ENCODE measurements around the gene INO80E. TPM values are rescaled to one million over a fixed set of nuclear protein-coding genes. Genes with fewer than 3 reads are reported as not detected.
A peak's percentile ranks its signal among the peaks of the same experiment; 100 is the strongest.

Gene INO80E
- total and polyA plus RNA-seq, 4 donors: 8.0 to 24.8 (median 17.2) TPM

DNA sequence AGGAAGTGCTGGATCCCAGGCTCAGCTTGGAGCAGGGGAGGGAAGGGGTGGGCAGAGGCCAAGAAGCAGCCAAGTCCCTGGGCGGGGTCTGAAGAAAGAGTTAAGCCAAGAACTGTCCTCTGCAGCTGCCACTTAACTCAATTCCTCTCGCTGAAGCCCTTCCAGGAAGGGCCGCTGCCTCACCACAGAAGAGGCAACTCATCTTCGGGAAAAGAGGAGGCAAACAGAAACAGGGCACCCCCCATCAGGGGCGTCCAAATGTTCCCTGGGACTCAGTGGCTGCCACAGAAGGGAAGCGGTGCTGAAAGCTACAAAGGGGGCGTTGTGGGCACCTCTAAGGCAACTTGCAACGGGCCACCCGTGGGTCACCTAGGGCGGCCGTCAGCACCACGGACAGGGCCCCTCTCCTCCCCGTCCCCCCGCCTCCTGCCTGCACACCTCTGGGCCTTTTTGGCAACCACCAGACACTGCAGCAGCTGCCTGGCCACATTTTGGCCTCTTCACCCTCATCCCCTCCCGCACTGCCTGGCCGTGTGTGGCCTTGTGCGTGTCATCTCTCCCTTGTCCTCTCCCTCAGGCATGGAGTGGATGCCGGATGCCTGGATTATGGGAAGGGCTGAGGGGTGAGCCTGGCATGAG, 32.5 kb downstream of the INO80E start:
- 19% methylated on average over 18 of the region's 18 CpGs for WGBS
- Histone ChIP-seq H3K36me3 (ENCODE audit: control insufficient read depth in 4 of 4, insufficient read depth in 3 of 4, low read depth in 1 of 4, low read length in 3 of 4) (no peaks in the 10 kb centered on the region), H3K4me3 (ENCODE audit: low read depth in 1 of 3, low read length in 3 of 3) (no peak overlapping the region), H3K27me3 (ENCODE audit: control insufficient read depth in 4 of 4, insufficient read depth in 4 of 4, low read length in 3 of 4) (peaks cover 0 to 3% (median under 1%) of the 10 kb centered on the region in 4 donors), H3K9me3 (ENCODE audit: control insufficient read depth in 4 of 4, low read length in 3 of 4) (no peaks in the 10 kb centered on the region), H3K27ac (ENCODE audit: low read depth in 1 of 2, low read length in 2 of 2) (no peak overlapping the region), H3K4me1 (ENCODE audit: control insufficient read depth in 4 of 4, insufficient read depth in 4 of 4, low read length in 3 of 4) (no peaks in the 10 kb centered on the region), H3K9ac (ENCODE audit: low read depth in 1 of 2, low read length in 2 of 2) (no peak overlapping the region)
- no peak for DNase-seq (ENCODE audit: low spot score)
- no peak for TF ChIP-seq RAD21 (IDR thresholded peaks at IDR 0.05)
- no peak for TF ChIP-seq FOXA2 (IDR thresholded peaks at IDR 0.05)
- TF ChIP-seq, protein P1, sequence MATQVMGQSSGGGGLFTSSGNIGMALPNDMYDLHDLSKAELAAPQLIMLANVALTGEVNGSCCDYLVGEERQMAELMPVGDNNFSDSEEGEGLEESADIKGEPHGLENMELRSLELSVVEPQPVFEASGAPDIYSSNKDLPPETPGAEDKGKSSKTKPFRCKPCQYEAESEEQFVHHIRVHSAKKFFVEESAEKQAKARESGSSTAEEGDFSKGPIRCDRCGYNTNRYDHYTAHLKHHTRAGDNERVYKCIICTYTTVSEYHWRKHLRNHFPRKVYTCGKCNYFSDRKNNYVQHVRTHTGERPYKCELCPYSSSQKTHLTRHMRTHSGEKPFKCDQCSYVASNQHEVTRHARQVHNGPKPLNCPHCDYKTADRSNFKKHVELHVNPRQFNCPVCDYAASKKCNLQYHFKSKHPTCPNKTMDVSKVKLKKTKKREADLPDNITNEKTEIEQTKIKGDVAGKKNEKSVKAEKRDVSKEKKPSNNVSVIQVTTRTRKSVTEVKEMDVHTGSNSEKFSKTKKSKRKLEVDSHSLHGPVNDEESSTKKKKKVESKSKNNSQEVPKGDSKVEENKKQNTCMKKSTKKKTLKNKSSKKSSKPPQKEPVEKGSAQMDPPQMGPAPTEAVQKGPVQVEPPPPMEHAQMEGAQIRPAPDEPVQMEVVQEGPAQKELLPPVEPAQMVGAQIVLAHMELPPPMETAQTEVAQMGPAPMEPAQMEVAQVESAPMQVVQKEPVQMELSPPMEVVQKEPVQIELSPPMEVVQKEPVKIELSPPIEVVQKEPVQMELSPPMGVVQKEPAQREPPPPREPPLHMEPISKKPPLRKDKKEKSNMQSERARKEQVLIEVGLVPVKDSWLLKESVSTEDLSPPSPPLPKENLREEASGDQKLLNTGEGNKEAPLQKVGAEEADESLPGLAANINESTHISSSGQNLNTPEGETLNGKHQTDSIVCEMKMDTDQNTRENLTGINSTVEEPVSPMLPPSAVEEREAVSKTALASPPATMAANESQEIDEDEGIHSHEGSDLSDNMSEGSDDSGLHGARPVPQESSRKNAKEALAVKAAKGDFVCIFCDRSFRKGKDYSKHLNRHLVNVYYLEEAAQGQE (IDR thresholded peaks at IDR 0.05): peak; percentile 95
- TF ChIP-seq, protein P2, sequence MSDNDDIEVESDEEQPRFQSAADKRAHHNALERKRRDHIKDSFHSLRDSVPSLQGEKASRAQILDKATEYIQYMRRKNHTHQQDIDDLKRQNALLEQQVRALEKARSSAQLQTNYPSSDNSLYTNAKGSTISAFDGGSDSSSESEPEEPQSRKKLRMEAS (IDR thresholded peaks at IDR 0.05): no peak
- TF ChIP-seq NR2F2 (IDR thresholded peaks at IDR 0.05): no peak

DNA sequence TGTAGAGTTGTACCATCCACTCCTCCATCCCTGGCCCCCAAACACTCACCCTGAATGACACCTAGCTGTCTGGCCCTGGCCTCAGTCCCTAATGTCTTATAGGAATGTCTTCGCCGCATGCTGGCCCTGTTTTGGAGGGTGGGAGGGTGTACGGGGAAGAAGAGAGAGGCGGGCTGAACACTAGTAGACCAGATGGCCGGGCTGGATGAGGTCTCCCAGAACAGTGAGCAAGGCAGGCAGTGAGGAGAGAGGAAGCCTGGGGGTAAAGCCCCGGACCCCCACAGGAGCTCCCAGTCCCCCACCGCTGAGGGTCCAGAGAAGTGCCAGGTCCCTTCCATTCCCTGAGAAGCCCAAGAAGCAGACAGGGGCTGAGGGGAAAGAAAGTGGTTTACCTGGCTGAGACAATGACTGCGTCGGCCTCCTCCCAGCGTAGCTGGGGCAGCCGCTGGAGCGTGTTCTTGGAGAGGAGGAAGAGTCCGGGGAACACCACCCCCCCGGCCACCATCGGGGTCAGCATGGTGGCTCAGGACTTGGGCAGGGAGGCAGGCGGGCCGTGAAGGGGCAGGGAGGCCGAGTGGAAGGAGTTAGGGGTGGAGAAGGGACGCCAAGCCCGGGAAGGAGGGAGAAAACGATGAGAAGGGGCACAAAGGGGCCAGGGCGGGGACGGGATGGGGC, 34.1 kb downstream of the INO80E start:
- WGBS: 33% methylated on average over 23 of the region's 23 CpGs
- no peaks in the 10 kb centered on the region for H3K9me3 ChIP-seq (ENCODE audit: control insufficient read depth in 4 of 4, low read length in 3 of 4)
- DNase-seq (ENCODE audit: low spot score): no peak

More for the DNA sequence above, 34.1 kb downstream of the INO80E start:
- H3K27me3 ChIP-seq (ENCODE audit: control insufficient read depth in 4 of 4, insufficient read depth in 4 of 4, low read length in 3 of 4): peaks cover 0 to 3% (median under 1%) of the 10 kb centered on the region in 4 donors
- no peak overlapping the region for H3K4me3 ChIP-seq (ENCODE audit: low read depth in 1 of 3, low read length in 3 of 3)
- H3K27ac ChIP-seq (ENCODE audit: low read depth in 1 of 2, low read length in 2 of 2): no peak overlapping the region
- no peak for TF ChIP-seq HNF4G (IDR thresholded peaks at IDR 0.05)
- no peak for TF ChIP-seq NR2F2 (IDR thresholded peaks at IDR 0.05)
- TF ChIP-seq FOXA1 (IDR thresholded peaks at IDR 0.05): no peak
- TF ChIP-seq RAD21 (IDR thresholded peaks at IDR 0.05): no peak
- TF ChIP-seq EGR1 (IDR thresholded peaks at IDR 0.05; ENCODE audit: low read depth in 2 of 2): no peak
- TF ChIP-seq, protein P3, sequence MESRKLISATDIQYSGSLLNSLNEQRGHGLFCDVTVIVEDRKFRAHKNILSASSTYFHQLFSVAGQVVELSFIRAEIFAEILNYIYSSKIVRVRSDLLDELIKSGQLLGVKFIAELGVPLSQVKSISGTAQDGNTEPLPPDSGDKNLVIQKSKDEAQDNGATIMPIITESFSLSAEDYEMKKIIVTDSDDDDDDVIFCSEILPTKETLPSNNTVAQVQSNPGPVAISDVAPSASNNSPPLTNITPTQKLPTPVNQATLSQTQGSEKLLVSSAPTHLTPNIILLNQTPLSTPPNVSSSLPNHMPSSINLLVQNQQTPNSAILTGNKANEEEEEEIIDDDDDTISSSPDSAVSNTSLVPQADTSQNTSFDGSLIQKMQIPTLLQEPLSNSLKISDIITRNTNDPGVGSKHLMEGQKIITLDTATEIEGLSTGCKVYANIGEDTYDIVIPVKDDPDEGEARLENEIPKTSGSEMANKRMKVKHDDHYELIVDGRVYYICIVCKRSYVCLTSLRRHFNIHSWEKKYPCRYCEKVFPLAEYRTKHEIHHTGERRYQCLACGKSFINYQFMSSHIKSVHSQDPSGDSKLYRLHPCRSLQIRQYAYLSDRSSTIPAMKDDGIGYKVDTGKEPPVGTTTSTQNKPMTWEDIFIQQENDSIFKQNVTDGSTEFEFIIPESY (IDR thresholded peaks at IDR 0.05): no peak
- TF ChIP-seq, protein P1 (IDR thresholded peaks at IDR 0.05): no peak
- no peak for TF ChIP-seq JUND (IDR thresholded peaks at IDR 0.05)
- TF ChIP-seq YY1 (IDR thresholded peaks at IDR 0.05): no peak
- TF ChIP-seq, protein P2 (IDR thresholded peaks at IDR 0.05): no peak
- no peak for TF ChIP-seq FOXA2 (IDR thresholded peaks at IDR 0.05)
- TF ChIP-seq GABPA (IDR thresholded peaks at IDR 0.05 in 1 of 2, conservative IDR thresholded peaks at IDR 0.05 in 1 of 2): no peak
- TF ChIP-seq SP1 (IDR thresholded peaks at IDR 0.05): no peak
- TF ChIP-seq, protein P4, sequence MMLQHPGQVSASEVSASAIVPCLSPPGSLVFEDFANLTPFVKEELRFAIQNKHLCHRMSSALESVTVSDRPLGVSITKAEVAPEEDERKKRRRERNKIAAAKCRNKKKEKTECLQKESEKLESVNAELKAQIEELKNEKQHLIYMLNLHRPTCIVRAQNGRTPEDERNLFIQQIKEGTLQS (IDR thresholded peaks at IDR 0.05): no peak
- no peak for TF ChIP-seq TAF1 (conservative IDR thresholded peaks at IDR 0.05)
- TF ChIP-seq, protein P5, sequence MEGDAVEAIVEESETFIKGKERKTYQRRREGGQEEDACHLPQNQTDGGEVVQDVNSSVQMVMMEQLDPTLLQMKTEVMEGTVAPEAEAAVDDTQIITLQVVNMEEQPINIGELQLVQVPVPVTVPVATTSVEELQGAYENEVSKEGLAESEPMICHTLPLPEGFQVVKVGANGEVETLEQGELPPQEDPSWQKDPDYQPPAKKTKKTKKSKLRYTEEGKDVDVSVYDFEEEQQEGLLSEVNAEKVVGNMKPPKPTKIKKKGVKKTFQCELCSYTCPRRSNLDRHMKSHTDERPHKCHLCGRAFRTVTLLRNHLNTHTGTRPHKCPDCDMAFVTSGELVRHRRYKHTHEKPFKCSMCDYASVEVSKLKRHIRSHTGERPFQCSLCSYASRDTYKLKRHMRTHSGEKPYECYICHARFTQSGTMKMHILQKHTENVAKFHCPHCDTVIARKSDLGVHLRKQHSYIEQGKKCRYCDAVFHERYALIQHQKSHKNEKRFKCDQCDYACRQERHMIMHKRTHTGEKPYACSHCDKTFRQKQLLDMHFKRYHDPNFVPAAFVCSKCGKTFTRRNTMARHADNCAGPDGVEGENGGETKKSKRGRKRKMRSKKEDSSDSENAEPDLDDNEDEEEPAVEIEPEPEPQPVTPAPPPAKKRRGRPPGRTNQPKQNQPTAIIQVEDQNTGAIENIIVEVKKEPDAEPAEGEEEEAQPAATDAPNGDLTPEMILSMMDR (IDR thresholded peaks at IDR 0.05; ENCODE audit: low read depth, low read length, missing input control): no peak
- no peak for TF ChIP-seq RXRA (IDR thresholded peaks at IDR 0.05)
- TF ChIP-seq HNF4A (conservative IDR thresholded peaks at IDR 0.05): no peak
- H3K4me1 ChIP-seq (ENCODE audit: control insufficient read depth in 4 of 4, insufficient read depth in 4 of 4, low read length in 3 of 4): no peaks in the 10 kb centered on the region
- H3K9ac ChIP-seq (ENCODE audit: low read depth in 1 of 2, low read length in 2 of 2): no peak overlapping the region
- H3K36me3 ChIP-seq (ENCODE audit: control insufficient read depth in 4 of 4, insufficient read depth in 3 of 4, low read depth in 1 of 4, low read length in 3 of 4): no peaks in the 10 kb centered on the region

Measured in liver (tissue), 9 donors.